ENCODE measurements around the gene ZKSCAN5.

Gene ZKSCAN5

GRCh38 chr7:99553039-99553438, 48.6 kb downstream of the ZKSCAN5 start:
- TF ChIP-seq, protein P1, sequence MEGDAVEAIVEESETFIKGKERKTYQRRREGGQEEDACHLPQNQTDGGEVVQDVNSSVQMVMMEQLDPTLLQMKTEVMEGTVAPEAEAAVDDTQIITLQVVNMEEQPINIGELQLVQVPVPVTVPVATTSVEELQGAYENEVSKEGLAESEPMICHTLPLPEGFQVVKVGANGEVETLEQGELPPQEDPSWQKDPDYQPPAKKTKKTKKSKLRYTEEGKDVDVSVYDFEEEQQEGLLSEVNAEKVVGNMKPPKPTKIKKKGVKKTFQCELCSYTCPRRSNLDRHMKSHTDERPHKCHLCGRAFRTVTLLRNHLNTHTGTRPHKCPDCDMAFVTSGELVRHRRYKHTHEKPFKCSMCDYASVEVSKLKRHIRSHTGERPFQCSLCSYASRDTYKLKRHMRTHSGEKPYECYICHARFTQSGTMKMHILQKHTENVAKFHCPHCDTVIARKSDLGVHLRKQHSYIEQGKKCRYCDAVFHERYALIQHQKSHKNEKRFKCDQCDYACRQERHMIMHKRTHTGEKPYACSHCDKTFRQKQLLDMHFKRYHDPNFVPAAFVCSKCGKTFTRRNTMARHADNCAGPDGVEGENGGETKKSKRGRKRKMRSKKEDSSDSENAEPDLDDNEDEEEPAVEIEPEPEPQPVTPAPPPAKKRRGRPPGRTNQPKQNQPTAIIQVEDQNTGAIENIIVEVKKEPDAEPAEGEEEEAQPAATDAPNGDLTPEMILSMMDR (IDR thresholded peaks at IDR 0.05), result no peak
- Mint-ChIP-seq H3K27me3 (ENCODE audit: low read depth, poor library complexity) (no peaks in the 10 kb centered on the region), H3K27ac (no peak overlapping the region), H3K4me3 (peak overlapping the region; percentile 38), H3K36me3 (ENCODE audit: low read depth) (peaks cover 51% of the 10 kb centered on the region), H3K4me1 (peaks cover 25% of the 10 kb centered on the region), H3K9me3 (peaks cover 39% of the 10 kb centered on the region)
- DNase-seq, result no peak

DNA sequence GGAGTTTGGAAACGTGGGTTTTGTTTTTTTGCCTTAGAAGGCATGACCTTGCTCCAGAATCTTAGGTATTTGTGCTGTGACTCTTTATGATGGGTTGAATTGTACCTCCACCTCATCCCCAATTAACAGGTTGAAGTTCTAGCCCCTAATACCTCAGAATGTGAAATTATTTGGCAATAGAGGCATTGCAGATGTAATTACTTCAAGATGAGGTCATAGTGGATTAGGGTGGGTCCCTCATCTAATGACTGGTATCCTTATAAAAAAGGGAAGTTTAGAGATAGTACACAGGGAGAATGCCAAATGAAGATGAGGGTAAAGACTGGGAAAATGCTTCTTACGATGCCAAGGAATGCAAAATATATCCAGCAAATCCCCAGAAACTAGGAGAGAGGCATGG, 50.5 kb downstream of the ZKSCAN5 start:
- TF ChIP-seq, protein P1 (IDR thresholded peaks at IDR 0.05), result no peak
- H3K27ac Mint-ChIP-seq, result no peak overlapping the region
- DNase-seq, result no peak
- no peaks in the 10 kb centered on the region for H3K27me3 Mint-ChIP-seq (ENCODE audit: low read depth, poor library complexity)
- H3K4me3 Mint-ChIP-seq, result no peak overlapping the region
- peaks cover 20% of the 10 kb centered on the region for H3K9me3 Mint-ChIP-seq
- peaks cover 27% of the 10 kb centered on the region for H3K4me1 Mint-ChIP-seq
- peaks cover 33% of the 10 kb centered on the region for H3K36me3 Mint-ChIP-seq (ENCODE audit: low read depth)

DNA sequence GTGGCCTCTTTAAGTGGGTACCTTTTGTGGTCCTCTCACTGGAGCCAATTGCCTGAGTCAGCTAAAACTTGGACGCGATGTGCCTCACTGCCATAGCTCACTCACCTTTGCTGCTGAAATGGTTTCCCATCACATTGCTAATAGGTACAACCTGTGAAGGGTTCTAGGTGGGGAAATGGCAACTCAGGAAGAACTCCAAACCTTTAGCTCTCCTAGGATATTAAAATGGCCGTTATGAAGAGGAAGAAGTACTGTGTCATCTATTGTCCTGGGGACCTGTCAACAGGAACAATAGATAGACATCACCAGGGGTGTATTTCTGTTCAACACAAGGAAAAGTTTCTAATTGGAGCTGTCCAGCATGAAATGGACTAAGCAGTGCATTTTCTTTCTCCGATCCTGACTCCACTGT, 52.7 kb downstream of the ZKSCAN5 start:
- TF ChIP-seq, protein P1 (IDR thresholded peaks at IDR 0.05), result no peak
- peaks cover 28% of the 10 kb centered on the region for H3K4me1 Mint-ChIP-seq
- no peak overlapping the region for H3K27ac Mint-ChIP-seq
- no peaks in the 10 kb centered on the region for H3K27me3 Mint-ChIP-seq (ENCODE audit: low read depth, poor library complexity)
- H3K9me3 Mint-ChIP-seq, result no peaks in the 10 kb centered on the region
- DNase-seq, result no peak
- peak overlapping the region; percentile 93 for H3K4me3 Mint-ChIP-seq
- H3K36me3 Mint-ChIP-seq (ENCODE audit: low read depth), result peaks cover 30% of the 10 kb centered on the region

DNA sequence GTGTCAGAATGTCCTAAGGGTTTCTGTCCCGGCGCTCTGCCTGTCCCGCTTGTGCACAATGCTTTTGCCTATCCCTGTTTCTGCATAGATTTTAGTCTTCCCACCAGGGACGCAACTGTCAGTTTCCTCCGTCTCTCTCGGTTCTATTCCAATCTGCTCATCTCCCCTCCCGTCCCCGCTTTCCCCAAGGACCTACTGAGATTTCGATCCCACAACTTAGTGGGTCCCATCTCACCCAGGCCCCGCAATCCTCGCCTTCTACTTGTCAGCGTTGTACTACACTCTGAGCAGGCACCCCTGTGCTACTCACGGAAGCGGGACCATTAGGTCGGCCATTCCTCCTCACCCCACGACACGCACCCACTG, 53.5 kb downstream of the ZKSCAN5 start:
- H3K27me3 Mint-ChIP-seq (ENCODE audit: low read depth, poor library complexity), result no peaks in the 10 kb centered on the region
- H3K4me1 Mint-ChIP-seq, result peaks cover 29% of the 10 kb centered on the region
- no peaks in the 10 kb centered on the region for H3K9me3 Mint-ChIP-seq
- TF ChIP-seq, protein P1 (IDR thresholded peaks at IDR 0.05), result no peak
- H3K36me3 Mint-ChIP-seq (ENCODE audit: low read depth), result peaks cover 37% of the 10 kb centered on the region
- peak overlapping the region; percentile 95 for H3K27ac Mint-ChIP-seq
- DNase-seq, result no peak
- peak overlapping the region; percentile 93 for H3K4me3 Mint-ChIP-seq

GRCh38 chr7:99558306-99559174, 54.1 kb downstream of the ZKSCAN5 start, which contains the start of gene ZNF655:
Gene ZNF655 (plus strand): TSS chr7:99558642. CDS start chr7:99560560, 1,918 bp downstream.
- Mint-ChIP-seq H3K27ac (peak within 1 kb of the TSS; percentile 95), H3K4me3 (peak within 1 kb of the TSS; percentile 93), H3K9me3 (no peaks in the 10 kb centered on the region), H3K27me3 (ENCODE audit: low read depth, poor library complexity) (no peaks in the 10 kb centered on the region), H3K36me3 (ENCODE audit: low read depth) (peaks cover 41% of the 10 kb centered on the region), H3K4me1 (peaks cover 29% of the 10 kb centered on the region)
- peak; percentile 94 for DNase-seq
- TF ChIP-seq, protein P1 (IDR thresholded peaks at IDR 0.05), result no peak
